ENCODE results near the gene SH3RF3. TPM values are rescaled to one million over a fixed set of nuclear protein-coding genes. Genes with fewer than 3 reads are reported as not detected.

SH3RF3 gene
- total and polyA plus RNA-seq, 2 donors (not counting 1 experiment from before 2014, with no cell fraction given), result 8.3 to 10.1 TPM

DNA sequence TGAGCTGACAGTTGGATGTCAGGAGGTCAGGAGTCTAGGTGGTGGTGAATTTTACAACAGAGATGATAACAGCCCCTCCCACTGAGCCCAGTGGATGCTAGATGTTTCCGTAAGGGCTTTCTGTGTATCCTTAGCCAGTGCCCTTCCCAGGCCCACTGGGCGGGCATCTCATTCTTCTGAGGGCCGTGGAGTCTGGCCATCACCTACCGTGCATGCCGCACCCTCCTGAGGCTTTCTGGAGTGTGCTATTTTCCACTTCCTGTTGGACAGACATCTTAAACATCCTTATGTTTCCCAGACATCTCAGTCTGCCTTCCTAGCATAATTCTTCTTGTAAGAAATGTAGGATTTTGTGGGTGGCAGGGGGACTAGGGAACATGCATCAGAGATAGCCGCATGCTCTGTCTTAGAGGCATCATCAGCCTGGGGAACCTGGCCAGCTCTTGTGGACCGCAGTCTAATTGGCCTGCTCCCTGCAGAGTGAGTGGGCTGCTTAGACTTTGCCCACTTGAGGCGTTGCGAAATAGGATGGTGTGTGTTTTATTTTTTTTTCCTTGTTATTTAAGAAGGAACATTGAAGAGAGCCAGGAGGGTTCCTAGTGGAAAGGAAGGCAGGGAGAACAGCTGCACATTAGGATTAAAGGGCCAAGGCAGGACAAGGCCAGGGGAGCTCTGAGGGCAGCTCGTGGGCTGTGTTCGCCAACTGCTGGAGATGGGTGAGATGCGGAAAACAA is 135.8 kb downstream of the SH3RF3 start:
- no peak overlapping the region for H3K27ac ChIP-seq (ENCODE audit: insufficient read depth, low read length)
- H3K36me3 ChIP-seq (ENCODE audit: control insufficient read depth, insufficient read depth, low read length), result no peaks in the 10 kb centered on the region
- no peak for TF ChIP-seq EZH2 (IDR thresholded peaks at IDR 0.05; ENCODE audit: low read length, missing control alignments)
- TF ChIP-seq, protein P1, sequence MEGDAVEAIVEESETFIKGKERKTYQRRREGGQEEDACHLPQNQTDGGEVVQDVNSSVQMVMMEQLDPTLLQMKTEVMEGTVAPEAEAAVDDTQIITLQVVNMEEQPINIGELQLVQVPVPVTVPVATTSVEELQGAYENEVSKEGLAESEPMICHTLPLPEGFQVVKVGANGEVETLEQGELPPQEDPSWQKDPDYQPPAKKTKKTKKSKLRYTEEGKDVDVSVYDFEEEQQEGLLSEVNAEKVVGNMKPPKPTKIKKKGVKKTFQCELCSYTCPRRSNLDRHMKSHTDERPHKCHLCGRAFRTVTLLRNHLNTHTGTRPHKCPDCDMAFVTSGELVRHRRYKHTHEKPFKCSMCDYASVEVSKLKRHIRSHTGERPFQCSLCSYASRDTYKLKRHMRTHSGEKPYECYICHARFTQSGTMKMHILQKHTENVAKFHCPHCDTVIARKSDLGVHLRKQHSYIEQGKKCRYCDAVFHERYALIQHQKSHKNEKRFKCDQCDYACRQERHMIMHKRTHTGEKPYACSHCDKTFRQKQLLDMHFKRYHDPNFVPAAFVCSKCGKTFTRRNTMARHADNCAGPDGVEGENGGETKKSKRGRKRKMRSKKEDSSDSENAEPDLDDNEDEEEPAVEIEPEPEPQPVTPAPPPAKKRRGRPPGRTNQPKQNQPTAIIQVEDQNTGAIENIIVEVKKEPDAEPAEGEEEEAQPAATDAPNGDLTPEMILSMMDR (conservative IDR thresholded peaks at IDR 0.05 in 1 of 2, IDR thresholded peaks at IDR 0.05 in 1 of 2; ENCODE audit: low read depth in 1 of 2, low read length in 2 of 2), result no peak
- peaks cover 24% of the 10 kb centered on the region for H3K79me2 ChIP-seq (ENCODE audit: control insufficient read depth, insufficient read depth, low read length)
- DNase-seq (ENCODE audit: low read depth in 2 of 2), result peak; percentile 81
- no peak overlapping the region for H2AFZ ChIP-seq (ENCODE audit: low read length)
- no peak overlapping the region for H3K9ac ChIP-seq (ENCODE audit: insufficient read depth, low read length)
- no peaks in the 10 kb centered on the region for H3K4me1 ChIP-seq (ENCODE audit: control insufficient read depth, extremely low read depth, insufficient read depth, low read length)
- H3K4me2 ChIP-seq (ENCODE audit: extremely low read depth, insufficient read depth, low read length), result no peak overlapping the region
- H3K9me3 ChIP-seq (ENCODE audit: control insufficient read depth, insufficient read depth, low read depth, low read length), result no peaks in the 10 kb centered on the region
- H3K27me3 ChIP-seq (ENCODE audit: control insufficient read depth, insufficient read depth, low read length), result no peaks in the 10 kb centered on the region
- no peaks in the 10 kb centered on the region for H4K20me1 ChIP-seq (ENCODE audit: control insufficient read depth, extremely low read depth, insufficient read depth, low read length)
- H3K4me3 ChIP-seq (replicated peaks in 1 of 4; ENCODE audit: control extremely low read depth in 1 of 4, insufficient read depth in 1 of 4, low read depth in 3 of 4, low read length in 4 of 4), result no peak overlapping the region

DNA sequence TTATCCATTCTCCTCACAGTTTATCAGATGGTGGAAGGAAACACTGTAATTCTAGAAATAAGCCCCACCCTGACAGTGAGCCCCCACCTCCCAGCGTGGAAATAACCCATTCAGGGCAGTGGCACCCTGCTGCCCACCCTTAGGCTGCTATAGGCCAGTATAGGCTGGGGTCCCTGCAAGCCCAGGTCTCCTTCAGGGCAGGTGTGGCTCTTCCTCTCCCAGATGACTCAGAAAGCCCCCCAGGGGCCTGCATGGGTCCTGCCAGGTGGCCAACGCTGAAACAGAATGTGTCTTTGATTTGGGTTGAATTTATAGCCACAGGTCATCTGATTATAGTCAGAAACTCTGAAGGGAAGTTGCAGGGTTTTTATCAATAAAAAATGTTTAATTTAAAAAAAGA is 136.4 kb downstream of the SH3RF3 start:
- Histone ChIP-seq H3K4me2 (ENCODE audit: extremely low read depth, insufficient read depth, low read length) (no peak overlapping the region), H2AFZ (ENCODE audit: low read length) (no peak overlapping the region), H3K79me2 (ENCODE audit: control insufficient read depth, insufficient read depth, low read length) (peaks cover 20% of the 10 kb centered on the region), H3K9me3 (ENCODE audit: control insufficient read depth, insufficient read depth, low read depth, low read length) (no peaks in the 10 kb centered on the region), H3K9ac (ENCODE audit: insufficient read depth, low read length) (no peak overlapping the region), H3K27me3 (ENCODE audit: control insufficient read depth, insufficient read depth, low read length) (no peaks in the 10 kb centered on the region), H4K20me1 (ENCODE audit: control insufficient read depth, extremely low read depth, insufficient read depth, low read length) (no peaks in the 10 kb centered on the region), H3K4me1 (ENCODE audit: control insufficient read depth, extremely low read depth, insufficient read depth, low read length) (no peaks in the 10 kb centered on the region), H3K27ac (ENCODE audit: insufficient read depth, low read length) (no peak overlapping the region), H3K36me3 (ENCODE audit: control insufficient read depth, insufficient read depth, low read length) (no peaks in the 10 kb centered on the region), H3K4me3 (replicated peaks in 1 of 4; ENCODE audit: control extremely low read depth in 1 of 4, insufficient read depth in 1 of 4, low read depth in 3 of 4, low read length in 4 of 4) (no peak overlapping the region)
- no peak for DNase-seq (ENCODE audit: low read depth in 2 of 2)
- TF ChIP-seq EZH2 (IDR thresholded peaks at IDR 0.05; ENCODE audit: low read length, missing control alignments), result no peak

DNA sequence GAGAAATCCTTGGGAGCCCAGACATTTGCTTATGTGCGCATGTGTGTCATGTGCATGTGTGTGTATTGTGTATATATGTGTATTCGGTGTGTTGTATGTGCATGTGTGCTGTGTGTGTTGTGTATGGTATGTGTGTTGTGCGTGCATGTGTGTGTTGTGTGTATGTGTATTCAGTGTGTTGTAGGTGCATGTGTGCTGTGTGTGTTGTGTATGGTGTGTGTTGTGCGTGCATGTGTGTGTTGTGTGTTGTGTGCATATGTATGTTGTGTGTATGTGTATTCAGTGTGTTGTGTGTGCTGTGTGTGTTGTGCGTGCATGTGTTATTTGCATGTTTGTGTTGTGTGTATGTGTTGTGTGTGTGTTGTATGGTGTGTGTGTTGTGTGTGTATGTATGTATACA is 136.9 kb downstream of the SH3RF3 start:
- no peak overlapping the region for H2AFZ ChIP-seq (ENCODE audit: low read length)
- TF ChIP-seq EZH2 (IDR thresholded peaks at IDR 0.05; ENCODE audit: low read length, missing control alignments), result no peak
- TF ChIP-seq, protein P1 (conservative IDR thresholded peaks at IDR 0.05 in 1 of 2, IDR thresholded peaks at IDR 0.05 in 1 of 2; ENCODE audit: low read depth in 1 of 2, low read length in 2 of 2), result no peak
- H3K4me2 ChIP-seq (ENCODE audit: extremely low read depth, insufficient read depth, low read length), result no peak overlapping the region
- H3K4me3 ChIP-seq (replicated peaks in 1 of 4; ENCODE audit: control extremely low read depth in 1 of 4, insufficient read depth in 1 of 4, low read depth in 3 of 4, low read length in 4 of 4), result no peak overlapping the region
- no peaks in the 10 kb centered on the region for H3K36me3 ChIP-seq (ENCODE audit: control insufficient read depth, insufficient read depth, low read length)
- peaks cover 15% of the 10 kb centered on the region for H3K79me2 ChIP-seq (ENCODE audit: control insufficient read depth, insufficient read depth, low read length)
- H3K9me3 ChIP-seq (ENCODE audit: control insufficient read depth, insufficient read depth, low read depth, low read length), result no peaks in the 10 kb centered on the region
- H4K20me1 ChIP-seq (ENCODE audit: control insufficient read depth, extremely low read depth, insufficient read depth, low read length), result no peaks in the 10 kb centered on the region
- no peaks in the 10 kb centered on the region for H3K27me3 ChIP-seq (ENCODE audit: control insufficient read depth, insufficient read depth, low read length)
- no peak overlapping the region for H3K27ac ChIP-seq (ENCODE audit: insufficient read depth, low read length)
- no peak overlapping the region for H3K9ac ChIP-seq (ENCODE audit: insufficient read depth, low read length)
- no peaks in the 10 kb centered on the region for H3K4me1 ChIP-seq (ENCODE audit: control insufficient read depth, extremely low read depth, insufficient read depth, low read length)
- DNase-seq (ENCODE audit: low read depth in 2 of 2), result no peak

Data from fibroblast of lung (primary cell).